ENCODE results near the gene TMEM92. TPM values are rescaled to one million over a fixed set of nuclear protein-coding genes. Genes with fewer than 3 reads are reported as not detected.
"Not testable (repeated sequence)": the region's sequence is repeated elsewhere in the genome, so short reads cannot be mapped to it uniquely, and the experiment has no call there.

TMEM92 gene
- polyA plus RNA-seq, 3 donors, result 0.59 to 1.4 TPM; not detected in 1

GRCh38 chr17:50289278-50289677 lies 15.0 kb downstream of the TMEM92 start:
- WGBS, 3 donors, result 72 to 82% (median 79%) methylated on average over 3 of the region's 3 CpGs
- no peak overlapping the region for H3K27ac ChIP-seq (ENCODE audit: low read depth, low read length)

- peak overlapping the region; percentile 51 for H3K27ac ChIP-seq (ENCODE audit: low read depth, low read length)
- WGBS, 3 donors, result 33 to 52% (median 33%) methylated on average over 8 of the region's 8 CpGs
Observed at GRCh38 chr17:50289991-50290702, 15.9 kb downstream of the TMEM92 start.

- 37 to 59% (median 44%) methylated on average over 1 of the region's 1 CpG for WGBS, 3 donors
- H3K27ac ChIP-seq (ENCODE audit: low read depth, low read length), result peak overlapping the region; percentile 51
Observed at GRCh38 chr17:50290933-50291332, 16.7 kb downstream of the TMEM92 start.

GRCh38 chr17:50292465-50292864 lies 18.2 kb downstream of the TMEM92 start:
- 83 to 88% (median 86%) methylated on average over 3 of the region's 3 CpGs for WGBS, 3 donors
- H3K27ac ChIP-seq (ENCODE audit: low read depth, low read length), result no peak overlapping the region

- WGBS, 3 donors, result 65 to 79% (median 69%) methylated on average over 4 of the region's 4 CpGs
- H3K27ac ChIP-seq (ENCODE audit: low read depth, low read length), result no peak overlapping the region
Observed at GRCh38 chr17:50295021-50295420, 20.8 kb downstream of the TMEM92 start.

GRCh38 chr17:50297407-50297865 lies 23.2 kb downstream of the TMEM92 start:
- no peak overlapping the region for H3K27ac ChIP-seq (ENCODE audit: low read depth, low read length)
- WGBS, 3 donors, result 14 to 24% (median 22%) methylated on average over 7 of the region's 7 CpGs

- WGBS, 3 donors, result 65 to 73% (median 67%) methylated on average over 11 of the region's 11 CpGs
- H3K27ac ChIP-seq (ENCODE audit: low read depth, low read length), result no peak overlapping the region
Observed at GRCh38 chr17:50298018-50298417, 23.8 kb downstream of the TMEM92 start.

DNA sequence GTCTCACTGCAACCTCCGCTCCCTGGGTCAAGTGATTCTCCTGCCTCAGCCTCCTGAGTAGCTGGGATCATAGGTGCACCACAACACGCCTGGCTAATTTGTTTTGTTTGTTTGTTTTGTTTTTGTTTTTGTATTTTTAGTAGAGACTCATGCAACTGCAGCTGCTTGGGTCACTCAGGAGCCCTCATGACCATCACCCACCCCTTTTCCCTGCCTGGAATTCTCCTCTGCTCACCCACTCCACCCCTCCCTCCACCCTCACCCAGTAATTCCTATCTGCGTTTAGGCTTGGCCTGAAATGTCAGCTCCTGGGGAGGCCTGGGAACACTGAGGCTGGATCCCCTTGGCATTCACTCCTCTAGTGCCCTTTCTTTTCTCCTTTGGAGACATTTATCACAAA lies 25.5 kb downstream of the TMEM92 start:
- no peak overlapping the region for H3K27ac ChIP-seq (ENCODE audit: low read depth, low read length)
- 84 to 87% (median 87%) methylated on average over 3 of the region's 3 CpGs for WGBS, 3 donors

- WGBS, 3 donors, result 58 to 66% (median 61%) methylated on average over 1 of the region's 1 CpG
- H3K27ac ChIP-seq (ENCODE audit: low read depth, low read length), result not testable (repeated sequence)
Observed at GRCh38 chr17:50300824-50301223, 26.6 kb downstream of the TMEM92 start.

- no peak overlapping the region for H3K27ac ChIP-seq (ENCODE audit: low read depth, low read length)
- WGBS, 3 donors, result 49 to 62% (median 60%) methylated on average over 9 of the region's 9 CpGs
Observed at GRCh38 chr17:50301891-50302584, 27.8 kb downstream of the TMEM92 start.

GRCh38 chr17:50303051-50303450 lies 28.8 kb downstream of the TMEM92 start:
- H3K27ac ChIP-seq (ENCODE audit: low read depth, low read length), result no peak overlapping the region
- 88 to 93% (median 90%) methylated on average over 11 of the region's 11 CpGs for WGBS, 3 donors

- no peak overlapping the region for H3K27ac ChIP-seq (ENCODE audit: low read depth, low read length)
- WGBS, 3 donors, result 86 to 92% (median 89%) methylated on average over 4 of the region's 4 CpGs
Observed at GRCh38 chr17:50303596-50303995, 29.3 kb downstream of the TMEM92 start.

GRCh38 chr17:50304781-50305404 lies 30.6 kb downstream of the TMEM92 start:
- H3K27ac ChIP-seq (ENCODE audit: low read depth, low read length), result no peak overlapping the region

DNA sequence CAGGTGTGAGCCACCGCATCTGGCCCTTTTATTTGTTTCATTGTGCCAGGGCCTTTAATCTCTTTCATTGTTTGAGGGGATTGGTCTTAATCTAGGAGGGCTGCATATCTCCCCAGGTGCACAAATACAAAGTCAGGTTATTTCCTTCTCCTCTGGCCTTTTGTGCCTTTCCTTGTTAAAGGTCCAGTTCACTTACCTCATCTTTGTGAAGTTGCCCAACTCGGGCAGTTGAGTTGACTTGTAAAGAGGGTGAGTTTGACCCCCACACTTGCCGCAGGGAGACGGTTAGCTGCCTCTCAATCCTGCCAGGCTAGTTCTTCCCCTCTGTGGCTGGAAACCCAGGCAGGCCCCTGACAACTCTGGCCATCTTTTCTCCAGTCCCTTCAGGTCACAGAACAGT lies 33.4 kb downstream of the TMEM92 start:
- H3K27ac ChIP-seq (ENCODE audit: low read depth, low read length), result no peak overlapping the region
- WGBS, 3 donors, result 85 to 86% (median 86%) methylated on average over 4 of the region's 4 CpGs

More at GRCh38 chr17:50304781-50305404, 30.6 kb downstream of the TMEM92 start:
- WGBS, 3 donors, result 27 to 41% (median 31%) methylated on average over 7 of the region's 7 CpGs

DNA sequence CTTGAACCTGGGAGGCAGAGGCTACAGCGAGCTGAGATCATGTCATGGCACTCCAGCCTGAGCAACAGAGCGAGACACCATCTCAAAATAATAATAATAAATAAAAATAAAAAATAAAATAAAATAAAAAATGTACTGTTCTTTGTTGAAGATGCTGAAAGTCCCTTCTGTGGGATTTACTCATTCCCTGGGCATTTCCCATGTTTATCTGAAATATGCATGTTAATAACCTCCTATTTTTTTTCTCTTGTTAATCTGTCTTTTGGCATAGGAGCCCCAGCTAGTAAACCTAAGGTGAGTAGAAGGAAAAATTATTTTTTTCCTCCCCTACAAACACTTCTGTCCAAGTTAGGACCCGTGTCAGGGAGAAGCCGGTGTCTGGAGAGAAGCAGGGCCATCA lies 34.4 kb downstream of the TMEM92 start:
- H3K27ac ChIP-seq (ENCODE audit: low read depth, low read length), result no peak overlapping the region
- WGBS, 3 donors, result 79 to 96% (median 87%) methylated on average over 4 of the region's 4 CpGs

GRCh38 chr17:50310455-50311111 lies 36.3 kb downstream of the TMEM92 start:
- WGBS, 3 donors, result 43 to 49% (median 48%) methylated on average over 3 of the region's 3 CpGs
- no peak overlapping the region for H3K27ac ChIP-seq (ENCODE audit: low read depth, low read length)

- 39 to 53% (median 40%) methylated on average over 1 of the region's 1 CpG for WGBS, 3 donors
- no peak overlapping the region for H3K27ac ChIP-seq (ENCODE audit: low read depth, low read length)
Observed at GRCh38 chr17:50311112-50311460, 36.8 kb downstream of the TMEM92 start.

DNA sequence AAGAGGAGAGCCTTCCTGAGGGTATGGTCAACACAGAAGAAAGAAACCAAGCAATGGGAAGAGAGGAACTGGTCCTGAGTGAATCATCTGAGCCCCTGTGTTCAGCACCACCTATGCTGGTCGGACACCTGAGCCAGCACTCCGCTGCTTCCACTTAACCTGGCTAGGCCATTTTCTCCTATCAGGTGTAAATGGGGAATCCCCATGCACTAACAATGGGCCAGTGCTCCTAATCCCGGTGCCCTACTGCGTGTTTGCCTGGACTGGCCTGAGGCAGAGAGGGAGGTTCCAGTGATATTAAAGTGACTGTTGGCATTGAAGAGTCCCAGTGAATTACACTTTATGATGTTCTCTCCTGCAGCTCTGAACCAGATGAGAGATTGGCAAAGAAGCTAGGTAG lies 37.2 kb downstream of the TMEM92 start:
- no peak overlapping the region for H3K27ac ChIP-seq (ENCODE audit: low read depth, low read length)

GRCh38 chr17:50312308-50312707 lies 38.0 kb downstream of the TMEM92 start:
- WGBS, 3 donors, result 59 to 70% (median 62%) methylated on average over 5 of the region's 5 CpGs
- H3K27ac ChIP-seq (ENCODE audit: low read depth, low read length), result no peak overlapping the region

More for the DNA sequence above, 37.2 kb downstream of the TMEM92 start:
- 68 to 92% (median 79%) methylated on average over 4 of the region's 4 CpGs for WGBS, 3 donors

Measured in adipose tissue (tissue), 3 donors.